HG02642 (cell line): ENCODE results near the gene CDK15.
"Not testable (repeated sequence)": the region's sequence is repeated elsewhere in the genome, so short reads cannot be mapped to it uniquely, and the experiment has no call there.

Experiments used
- ATAC-seq: cut with Tn5 transposase; IDR thresholded peaks from one replicate; pipeline ENCODE4 v1.9.1; 2021; ENCODE audit warnings: mild to moderate bottlenecking; ENCODE audit not compliant: unreplicated experiment, poor library complexity

CDK15 gene

GRCh38 chr2:201824212-201824611 lies 17.9 kb downstream of the CDK15 start:
- ATAC-seq = no peak

DNA sequence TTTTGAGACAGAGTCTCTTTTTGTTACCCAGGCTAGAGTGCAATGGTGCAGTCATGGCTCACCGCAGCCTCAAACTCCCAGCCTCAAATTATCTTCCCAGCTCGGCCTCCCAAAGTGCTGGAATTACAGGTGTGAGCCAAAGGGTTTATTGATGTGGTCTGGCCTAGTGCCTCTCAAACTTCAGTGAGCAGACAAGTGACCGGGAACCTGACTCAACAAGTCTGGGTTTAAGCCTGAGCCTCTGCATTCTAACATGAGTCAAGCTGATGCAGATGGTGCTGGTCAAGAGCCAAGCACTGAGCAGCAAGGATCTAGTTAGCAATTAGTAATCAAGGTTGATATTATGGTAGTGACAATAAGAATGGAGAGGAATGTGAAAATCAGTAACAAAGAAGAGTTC lies 21.3 kb downstream of the CDK15 start:
- ATAC-seq = no peak

DNA sequence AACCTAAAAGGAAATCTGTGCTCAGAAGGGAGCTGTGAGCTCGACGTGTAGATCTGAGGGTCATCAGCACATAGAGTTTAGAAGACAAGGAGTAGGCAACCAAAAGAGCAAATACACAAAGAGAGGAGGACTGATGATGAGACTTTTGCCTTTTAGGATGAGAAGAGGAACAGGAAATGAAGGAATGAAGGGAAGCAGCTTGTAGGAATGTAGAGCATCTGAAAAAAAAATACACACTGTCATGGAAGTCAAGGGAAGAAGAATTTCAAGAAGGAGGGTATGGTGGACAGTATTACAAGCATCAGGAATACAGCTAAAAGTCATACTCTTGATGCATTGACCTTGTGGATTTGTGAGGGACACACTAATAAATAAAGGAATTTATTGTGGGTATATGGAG lies 21.9 kb downstream of the CDK15 start:
- no peak for ATAC-seq

DNA sequence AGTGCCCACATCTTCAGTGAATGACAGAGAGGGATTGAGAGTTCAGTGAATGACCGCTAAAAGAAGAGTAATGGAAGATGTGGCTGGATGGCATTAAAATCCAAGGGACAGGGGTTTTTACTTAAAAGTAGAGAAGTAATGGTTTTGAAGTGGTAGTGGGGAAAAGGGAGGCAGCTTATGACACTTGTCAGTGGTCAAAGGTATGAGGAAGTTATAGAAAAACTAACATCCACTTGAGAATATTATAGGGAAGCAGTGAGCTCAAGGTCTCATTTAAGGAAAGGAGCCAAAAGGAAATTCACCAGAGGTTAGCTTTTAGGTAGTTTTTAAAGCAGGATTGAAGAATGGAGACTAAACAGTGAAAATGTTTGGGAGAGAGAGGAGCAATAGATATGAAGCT lies 24.3 kb downstream of the CDK15 start:
- no peak for ATAC-seq

DNA sequence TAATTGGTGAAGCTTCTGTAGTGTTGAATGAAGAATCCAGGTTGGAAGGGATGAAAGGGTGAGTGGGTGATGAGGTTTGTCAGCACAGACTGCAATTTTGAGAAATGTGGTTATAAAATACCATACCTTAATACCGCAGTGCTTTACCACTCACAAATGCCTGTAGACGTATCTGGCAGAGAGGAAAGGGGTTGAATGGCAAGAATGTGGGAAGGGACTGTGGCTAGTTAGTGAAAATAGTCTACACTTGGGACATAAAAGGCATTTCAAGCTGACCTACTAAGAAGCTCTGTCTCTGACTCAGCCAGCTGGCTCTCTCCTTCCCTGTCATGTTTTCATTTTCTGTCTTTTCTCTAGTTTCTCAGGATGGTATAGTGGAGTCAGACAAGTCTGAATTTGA lies 25.1 kb downstream of the CDK15 start:
- no peak for ATAC-seq

- no peak for ATAC-seq
Observed at GRCh38 chr2:201833781-201834180, 27.4 kb downstream of the CDK15 start.

DNA sequence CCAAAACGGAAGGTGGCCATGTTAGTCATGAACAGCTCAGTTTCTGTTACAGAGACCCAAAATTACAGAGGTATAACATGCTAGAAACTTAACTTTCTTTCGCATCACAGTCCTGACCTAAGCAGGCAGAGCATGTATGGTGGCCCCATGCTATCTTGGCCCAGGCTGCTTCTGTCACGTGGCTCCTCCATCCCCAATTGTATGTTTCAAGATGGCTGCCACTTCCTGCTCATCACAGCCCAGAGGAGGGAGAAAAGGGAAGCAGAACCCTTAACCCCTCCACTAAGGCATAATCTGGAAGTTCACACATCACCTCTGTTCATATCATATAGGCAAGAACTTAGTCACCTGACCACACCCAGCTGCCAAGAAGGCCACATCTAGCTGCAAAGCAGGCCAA lies 28.7 kb downstream of the CDK15 start:
- no peak for ATAC-seq

GRCh38 chr2:201837391-201837790 lies 31.1 kb downstream of the CDK15 start:
- ATAC-seq = no peak

DNA sequence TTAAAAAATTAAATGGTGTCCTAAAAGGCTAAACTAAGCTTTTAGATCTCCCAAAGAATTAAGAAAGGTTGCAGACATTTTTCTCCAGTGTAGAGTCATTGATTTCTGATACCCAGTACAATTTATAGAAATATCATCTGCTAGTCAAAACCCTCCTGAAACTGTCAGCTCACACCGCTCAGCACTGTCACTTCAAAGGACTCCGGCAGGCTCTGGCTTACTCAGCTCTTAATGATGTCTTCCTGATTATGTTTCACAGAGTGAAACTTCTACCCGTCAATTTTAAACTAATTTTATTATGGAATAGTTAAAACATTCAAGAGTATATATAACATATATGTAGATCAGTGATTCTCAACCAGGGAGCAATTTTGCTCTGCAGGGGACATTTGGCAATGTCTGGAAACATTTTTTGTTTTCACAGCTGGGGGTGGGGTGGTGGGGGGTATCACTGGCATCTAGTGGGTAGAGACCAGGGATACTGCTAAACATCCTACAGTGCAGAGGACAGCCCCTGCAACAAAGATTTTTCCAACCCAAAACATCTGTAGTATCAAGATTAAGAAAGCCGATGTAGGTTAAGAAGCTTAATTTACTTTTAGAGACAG lies 31.6 kb downstream of the CDK15 start:
- ATAC-seq = no peak

DNA sequence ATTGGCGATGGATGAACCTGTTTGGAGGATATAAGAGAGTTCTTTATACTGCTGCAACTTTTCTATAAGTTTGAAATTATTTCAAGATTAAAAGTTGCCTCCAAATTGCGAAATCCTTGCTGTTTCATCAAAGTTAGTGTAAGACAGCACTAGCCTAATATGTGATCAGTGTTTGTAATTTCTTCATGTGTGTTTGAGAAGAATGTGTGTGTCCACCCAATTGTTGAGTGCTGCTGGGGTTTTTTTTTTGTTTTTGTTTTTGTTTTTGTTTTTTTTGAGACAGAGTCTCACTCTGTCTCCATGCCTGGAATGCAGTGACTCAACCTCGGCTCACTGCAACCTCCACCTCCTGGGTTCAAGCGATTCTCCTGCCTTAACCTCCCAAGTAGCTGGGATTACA lies 33.4 kb downstream of the CDK15 start:
- no peak for ATAC-seq

DNA sequence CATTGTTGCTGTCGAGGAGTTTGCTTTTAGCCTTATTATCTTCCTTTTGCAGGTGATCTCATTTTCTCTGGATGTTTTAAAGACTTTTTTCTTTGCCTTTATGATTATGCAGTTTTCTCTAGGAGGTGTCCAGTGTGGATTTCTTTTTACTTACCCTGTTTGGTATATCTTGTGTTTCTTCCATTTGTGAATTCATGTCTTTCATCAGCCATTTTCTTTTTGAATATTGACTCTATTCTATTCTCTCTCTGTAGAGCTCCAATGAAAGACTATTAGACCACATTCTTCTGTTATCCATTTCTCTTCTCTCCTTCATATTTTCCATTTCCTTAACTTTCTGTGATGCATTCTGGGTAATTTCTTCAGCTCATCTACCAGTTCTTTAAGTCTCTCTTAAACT lies 34.4 kb downstream of the CDK15 start:
- ATAC-seq = no peak

GRCh38 chr2:201842131-201842860 lies 36.0 kb downstream of the CDK15 start:
- ATAC-seq = no peak

DNA sequence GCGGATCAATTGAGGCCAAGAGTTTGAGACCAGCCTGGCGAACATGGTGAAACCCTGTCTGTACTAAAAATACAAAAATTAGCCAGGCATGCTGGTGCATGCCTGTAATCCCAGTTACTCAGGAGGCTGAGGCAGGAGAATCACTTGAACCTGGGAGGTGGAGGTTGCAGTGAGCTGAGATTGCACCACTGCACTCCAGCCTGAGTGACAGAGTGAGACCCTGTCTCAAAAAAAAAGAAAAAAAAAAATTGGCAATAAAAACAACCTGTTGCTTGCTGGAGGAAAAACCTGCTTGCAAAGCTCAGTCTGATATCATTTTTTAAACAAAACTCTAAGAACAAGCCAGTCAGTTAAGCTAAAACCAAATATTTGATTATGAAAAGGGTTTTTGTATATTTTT lies 38.6 kb downstream of the CDK15 start:
- ATAC-seq = not testable (repeated sequence)

DNA sequence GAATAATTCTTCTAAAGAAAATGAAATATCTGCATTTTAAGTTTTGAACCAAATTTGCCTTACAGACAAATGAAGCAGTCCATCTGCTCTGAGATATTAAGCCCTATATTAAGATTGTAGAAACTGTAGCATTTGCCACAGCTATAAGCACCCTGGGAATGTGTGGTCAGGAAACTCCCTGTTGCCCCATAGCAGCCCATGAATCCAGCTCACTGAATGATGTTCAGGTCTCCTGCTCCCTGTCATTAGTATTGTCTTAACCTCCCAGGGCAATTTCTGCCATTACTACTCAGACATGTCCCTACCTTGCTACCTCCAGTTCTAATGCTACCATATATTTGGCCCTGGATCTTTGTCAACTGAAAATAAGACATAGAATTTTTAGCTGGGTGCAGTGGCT lies 41.1 kb downstream of the CDK15 start:
- no peak for ATAC-seq

DNA sequence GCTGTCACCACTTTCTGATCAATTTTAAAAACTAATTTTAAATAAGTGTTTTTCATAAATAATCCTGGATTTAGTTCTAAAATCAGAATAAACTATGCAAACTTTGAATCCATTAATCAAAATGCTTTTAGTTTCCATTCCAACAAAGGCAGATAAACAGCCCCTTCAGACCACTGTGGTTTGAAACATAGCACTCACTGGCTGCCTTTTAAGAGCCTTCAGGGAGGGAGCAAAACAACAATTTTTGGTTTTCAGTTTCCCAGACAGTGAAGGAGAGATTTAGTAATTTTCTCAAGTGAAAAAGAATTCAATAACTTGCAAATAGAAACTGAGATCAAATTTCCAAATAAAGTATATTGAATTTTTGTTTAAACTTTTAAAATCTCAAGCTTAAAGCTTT lies 46.1 kb downstream of the CDK15 start:
- ATAC-seq = no peak

- ATAC-seq = no peak
Observed at GRCh38 chr2:201852878-201853415, 46.6 kb downstream of the CDK15 start.

DNA sequence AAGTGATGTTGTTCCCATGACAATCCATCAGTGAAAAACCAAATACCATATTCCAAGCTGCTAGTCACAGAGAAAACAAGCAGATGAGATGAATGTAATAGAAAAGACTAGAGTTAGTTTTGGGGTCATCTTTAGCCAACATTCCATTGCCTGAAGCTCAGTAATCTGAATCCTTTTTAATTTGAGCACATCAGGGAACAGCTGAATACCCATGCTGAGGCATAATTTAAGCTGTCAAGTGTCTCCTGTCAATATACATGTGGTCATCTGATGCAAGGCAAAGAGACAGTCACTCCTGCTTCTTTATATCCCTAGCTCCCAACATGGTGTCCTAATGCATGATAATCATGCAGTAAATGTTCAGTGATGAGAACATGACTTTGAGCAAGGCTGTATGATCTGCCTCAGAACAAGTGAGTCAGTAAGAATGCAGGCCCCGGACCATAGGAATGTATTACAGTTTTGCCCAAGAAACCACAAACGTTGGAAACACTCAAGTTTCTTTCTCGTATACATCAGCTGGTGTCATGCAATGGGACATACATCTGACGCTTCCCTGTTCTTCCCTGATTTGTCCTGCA lies 48.0 kb downstream of the CDK15 start:
- no peak for ATAC-seq

GRCh38 chr2:201854841-201855240 lies 48.5 kb downstream of the CDK15 start:
- no peak for ATAC-seq

DNA sequence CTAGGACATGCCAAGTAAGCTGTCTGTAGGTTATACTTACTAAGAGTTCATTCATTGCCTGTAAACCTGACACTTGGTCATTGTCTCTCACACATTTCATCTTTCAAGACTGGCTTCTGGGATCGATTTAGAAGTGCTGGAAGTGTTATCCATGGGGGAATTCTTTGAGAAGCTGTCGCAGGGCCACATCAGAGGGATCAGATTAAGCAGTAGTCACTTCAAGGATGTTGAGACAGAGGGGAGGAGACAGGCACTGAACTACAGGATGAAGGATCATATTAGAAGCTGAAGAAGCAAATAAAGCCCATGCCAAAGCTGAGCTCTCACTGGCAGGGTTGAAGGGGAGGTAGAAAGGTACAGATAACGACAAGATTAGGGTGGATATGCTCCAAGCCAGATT lies 49.0 kb downstream of the CDK15 start:
- no peak for ATAC-seq

DNA sequence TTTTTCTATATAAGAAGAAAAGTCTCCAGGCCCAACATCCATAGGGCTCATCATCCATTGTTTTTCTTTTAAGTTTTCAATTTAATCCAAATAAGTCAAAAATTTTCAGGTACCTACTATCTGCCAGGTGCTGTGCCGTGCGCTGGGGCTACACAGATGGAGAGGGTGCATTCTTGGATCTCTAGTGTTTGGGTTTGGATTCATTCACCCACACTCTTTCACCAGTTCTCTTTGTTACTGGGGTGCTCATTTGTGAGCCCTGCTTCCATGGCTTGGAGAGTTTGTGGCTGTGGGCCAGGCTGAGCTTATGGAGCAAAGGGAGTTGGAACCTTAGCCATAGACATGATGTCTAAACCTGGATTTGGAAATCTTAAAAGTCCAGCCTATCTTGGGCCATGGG lies 51.0 kb downstream of the CDK15 start:
- no peak for ATAC-seq

DNA sequence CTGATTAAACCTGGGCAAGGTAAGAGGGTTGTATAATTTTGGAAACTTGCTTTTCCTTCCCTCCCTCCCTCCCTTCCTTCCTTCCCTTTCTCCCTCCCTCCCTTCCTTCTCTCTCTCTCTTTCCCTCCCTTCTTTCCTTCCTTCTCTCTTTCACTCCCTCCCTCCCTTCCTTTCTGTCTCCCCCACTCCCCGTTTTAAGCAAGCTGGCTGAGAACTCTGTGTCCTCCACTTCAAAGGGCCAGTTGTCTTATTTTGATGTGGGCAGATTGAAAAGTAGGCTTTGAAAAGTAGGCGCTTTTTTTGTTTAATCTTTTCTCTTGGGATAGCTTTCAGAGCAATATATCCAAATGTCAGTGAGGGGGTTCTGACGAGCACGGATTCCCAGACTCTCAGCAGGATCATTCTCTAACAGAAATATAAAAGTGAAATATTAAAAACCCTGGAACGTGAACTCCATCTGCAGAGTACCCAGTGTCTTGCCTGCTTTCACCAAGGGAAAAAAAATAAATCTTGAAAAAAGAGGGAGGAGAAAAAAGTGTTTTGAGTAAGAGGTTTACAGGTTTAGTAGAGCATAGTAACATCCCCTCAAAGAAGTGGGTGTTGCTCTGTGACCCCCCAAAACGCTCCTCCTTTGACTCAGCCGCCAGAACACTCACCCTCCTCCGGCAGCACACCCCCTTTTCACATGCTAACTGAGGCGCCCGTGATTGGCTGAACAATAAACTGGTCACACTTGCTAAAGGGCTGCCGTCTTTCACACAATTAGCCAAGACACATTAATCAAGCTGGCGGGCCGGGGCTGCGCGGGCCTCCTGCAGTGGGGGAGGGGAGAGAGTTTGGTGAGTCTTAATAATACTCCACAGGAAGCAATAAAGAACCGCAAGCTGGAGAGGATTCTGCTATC lies 52.2 kb downstream of the CDK15 start:
- ATAC-seq = no peak
